Pulmonary artery endothelial cell (primary cell): ENCODE results near the gene ASRGL1. TPM values are rescaled to one million over a fixed set of nuclear protein-coding genes. Genes with fewer than 3 reads are reported as not detected.
A peak's percentile ranks its signal among the peaks of the same experiment; 100 is the strongest.
"Not testable (repeated sequence)": the region's sequence is repeated elsewhere in the genome, so short reads cannot be mapped to it uniquely, and the experiment has no call there.

Experiments
- DNase-seq: peaks from one replicate; pipeline ENCODE4 v3.0.0-alpha.2; 2011; ENCODE audit warnings: low read depth, low spot score
- total RNA-seq: library from RNA; depleted of rRNA; stranded (reverse); fragments of >200 nt; gene quantifications from 2 replicates; pipeline ENCODE4 v1.2.3, GENCODE V29; 2014

Gene ASRGL1
- total RNA-seq, 1 donor from 2014 or later: 62.6 TPM

DNA sequence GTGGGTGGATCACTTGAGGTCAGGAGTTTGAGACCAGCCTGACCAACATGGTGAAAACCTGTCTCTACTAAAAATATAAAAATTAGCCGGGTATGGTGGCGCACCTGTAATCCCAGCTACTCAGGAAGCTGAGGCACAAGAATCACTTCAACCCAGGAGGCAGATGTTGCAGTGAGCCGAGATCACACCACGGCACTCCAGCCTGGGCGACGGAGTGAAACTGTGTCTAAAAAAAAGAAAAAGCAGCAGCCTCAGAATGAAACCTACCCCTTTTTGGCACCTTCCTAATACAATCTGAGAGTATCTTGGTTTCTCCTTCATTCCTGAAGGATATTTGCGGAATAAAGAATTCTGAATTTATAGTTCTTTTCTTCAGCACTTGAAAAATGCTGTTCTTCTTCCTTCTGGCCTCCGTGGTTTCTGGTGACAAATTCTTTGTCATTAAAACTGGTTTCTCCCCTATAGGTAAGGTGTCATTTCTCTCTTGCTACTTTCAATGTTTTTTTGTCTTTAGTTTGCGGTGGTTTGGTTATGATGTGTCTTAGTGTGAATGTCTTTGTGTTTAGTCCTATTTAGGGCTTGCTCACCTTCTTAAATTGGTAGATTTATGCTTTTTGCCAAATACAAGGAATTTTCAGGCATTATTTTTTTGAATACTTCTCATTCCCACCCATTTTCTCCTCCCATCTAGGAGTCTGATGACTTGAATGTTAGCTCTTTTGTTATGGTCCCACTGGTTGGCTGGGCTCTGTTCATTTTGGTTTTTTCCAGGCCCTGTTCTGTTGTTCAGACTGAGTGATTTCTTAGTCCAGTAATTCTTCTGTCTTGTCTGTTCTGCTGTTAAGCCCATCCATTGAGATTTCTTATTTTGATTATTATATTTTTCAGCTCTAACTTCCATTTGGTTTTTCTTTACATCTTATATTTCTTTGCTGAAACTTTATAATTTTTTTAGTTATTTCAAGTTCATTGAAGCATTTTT, 15.4 kb downstream of the ASRGL1 start:
- DNase-seq: no peak

DNA sequence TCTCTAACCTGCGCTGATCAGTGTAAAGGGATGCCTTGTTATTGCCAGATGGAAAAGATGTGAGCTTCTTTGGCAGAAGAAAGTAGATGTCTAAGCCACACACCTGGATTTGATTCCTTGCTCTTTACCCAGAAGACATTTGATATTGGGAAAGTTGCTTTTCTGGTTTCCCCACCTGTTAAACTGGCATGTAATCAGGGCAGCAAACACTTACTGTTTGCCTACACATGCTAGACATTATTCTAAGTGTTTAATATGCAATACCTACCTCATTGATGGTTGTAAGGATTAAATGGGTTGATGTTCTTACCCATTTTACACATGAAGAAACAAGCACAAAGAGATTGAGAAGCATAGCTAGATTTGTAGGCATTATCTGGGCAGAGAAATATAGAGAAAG, 16.6 kb downstream of the ASRGL1 start:
- no peak for DNase-seq

DNA sequence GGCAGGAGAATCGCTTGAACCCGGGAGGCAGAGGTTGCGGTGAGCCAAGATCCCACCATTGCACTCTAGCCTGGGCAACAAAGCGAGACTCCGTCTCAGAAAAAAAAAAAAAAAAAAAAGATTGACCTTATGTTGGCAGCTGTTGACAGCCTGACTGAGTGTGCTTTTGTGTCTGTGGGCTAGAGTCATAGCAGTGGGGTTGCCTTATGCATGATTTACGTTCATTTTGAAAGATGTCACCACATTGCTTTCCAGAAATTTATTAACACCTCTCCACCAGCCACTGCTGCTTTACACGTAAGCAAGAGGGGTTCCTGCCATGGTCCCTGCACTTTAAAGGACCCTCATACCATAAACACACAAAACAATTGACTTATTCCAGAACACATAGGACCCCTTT, 21.0 kb downstream of the ASRGL1 start:
- DNase-seq: no peak

DNA sequence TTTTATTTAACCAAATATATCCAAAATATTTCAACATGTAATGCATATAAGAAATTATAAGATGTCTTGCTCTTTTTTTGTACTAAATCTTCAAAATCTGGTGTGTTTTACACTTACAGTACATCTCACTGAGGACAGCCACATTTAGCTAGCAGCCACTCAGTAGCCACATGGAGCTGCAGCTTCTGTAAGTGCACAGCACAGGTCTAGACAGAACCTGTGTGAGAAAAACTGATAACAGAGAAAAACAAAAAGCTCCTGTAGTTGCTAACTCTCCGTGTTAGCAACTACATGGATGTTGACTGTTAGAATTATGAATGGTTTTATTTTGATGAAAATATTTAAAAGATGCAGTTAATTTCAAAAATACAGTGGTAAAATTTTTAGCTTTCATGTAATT, 22.2 kb downstream of the ASRGL1 start:
- DNase-seq: no peak

DNA sequence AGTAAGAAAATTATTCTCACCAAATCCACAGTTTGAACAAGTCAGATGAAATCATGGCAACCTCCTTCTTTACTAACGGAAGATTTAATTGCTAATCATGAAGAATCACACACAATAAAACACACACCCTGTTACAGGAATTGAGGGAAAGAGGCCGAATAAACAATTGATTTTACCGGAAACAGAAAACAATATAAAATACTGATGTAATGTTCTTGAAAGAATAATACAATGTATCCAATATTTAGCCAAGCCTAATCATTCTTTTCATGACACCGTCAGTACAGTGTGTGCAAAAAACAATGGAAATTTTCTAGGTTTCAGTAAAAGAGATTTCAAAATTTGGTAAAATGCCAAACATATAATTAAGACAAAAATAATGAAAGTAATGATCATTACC, 23.4 kb downstream of the ASRGL1 start:
- peak; percentile 40 for DNase-seq

DNA sequence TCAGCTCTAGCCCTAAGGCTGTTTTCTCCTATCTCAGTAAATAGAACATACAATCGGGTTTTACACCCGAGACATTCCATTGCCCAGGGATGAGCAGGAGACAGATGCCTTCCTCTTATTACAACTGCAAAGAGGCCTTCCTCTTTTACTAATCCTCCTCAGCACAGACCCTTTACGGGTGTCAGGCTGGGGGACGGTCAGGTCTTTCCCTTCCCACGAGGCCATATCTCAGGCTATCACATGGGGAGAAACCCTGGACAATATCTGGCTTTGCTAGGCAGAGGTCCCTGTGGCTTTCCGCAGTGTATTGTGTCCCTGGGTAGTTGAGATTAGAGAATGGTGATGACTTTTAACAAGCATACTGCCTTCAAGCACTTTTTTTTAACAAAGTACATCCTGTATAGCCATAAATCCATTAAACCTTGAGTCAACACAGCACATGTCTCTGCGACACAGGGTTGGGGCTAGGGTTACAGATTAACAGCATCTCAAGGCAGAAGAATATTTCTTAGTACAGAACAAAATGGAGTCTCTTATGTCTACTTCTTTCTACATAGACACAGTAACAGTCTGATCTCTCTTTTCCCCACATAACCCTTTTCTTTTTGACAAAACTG, 31.7 kb downstream of the ASRGL1 start:
- not testable (repeated sequence) for DNase-seq

DNA sequence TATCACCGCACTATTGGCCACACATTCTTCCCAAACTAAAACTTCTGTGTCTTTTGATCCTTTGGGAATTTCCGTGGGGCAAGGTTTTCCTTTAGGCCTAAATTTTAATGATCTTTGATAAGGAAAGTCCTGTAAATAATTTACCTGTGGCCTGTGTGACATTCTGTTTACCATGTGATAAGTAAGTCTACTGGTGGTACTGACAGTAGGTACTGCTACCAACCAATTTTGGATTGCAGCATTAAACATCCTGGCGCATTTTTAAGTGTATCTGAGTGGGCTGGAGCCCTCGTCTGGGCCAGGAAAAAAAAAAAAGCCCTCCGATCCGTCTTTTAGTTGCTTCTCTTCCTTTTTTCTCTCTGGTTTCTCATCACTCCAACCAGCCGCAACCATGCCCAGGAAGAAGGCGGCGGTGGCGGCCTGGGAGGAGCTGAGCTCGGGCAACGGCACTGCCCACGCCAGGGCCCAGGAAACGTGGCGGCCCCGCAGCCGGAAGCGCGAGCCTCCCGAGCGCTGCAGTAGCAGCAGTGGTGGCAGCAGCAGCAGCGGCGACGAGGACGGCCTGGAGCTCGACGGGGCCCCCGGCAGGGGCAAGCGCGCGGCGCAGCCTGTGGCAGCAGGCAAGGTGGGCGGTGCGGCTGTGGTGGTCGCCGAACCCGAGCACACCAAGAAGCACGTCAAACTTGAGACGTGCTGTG, 33.6 kb downstream of the ASRGL1 start:
- DNase-seq: no peak

DNA sequence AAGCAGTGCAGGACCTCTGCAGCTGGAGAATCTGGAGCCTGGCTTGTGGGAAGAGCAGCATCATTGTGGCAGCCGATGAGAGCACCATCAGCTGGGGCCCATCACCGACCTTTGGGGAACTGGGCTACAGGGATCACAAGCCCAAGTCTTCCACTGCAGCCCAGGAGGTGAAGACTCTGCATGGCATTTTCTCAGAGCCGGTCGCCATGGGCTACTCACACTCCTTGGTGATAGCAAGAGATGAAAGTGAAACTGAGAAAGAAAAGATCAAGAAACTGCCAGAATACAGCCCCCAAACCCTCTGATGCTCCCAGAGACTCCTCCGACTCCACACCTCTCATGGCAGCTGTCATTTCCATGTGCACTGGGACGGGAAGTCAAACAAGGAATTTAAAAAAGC, 35.6 kb downstream of the ASRGL1 start:
- no peak for DNase-seq

DNA sequence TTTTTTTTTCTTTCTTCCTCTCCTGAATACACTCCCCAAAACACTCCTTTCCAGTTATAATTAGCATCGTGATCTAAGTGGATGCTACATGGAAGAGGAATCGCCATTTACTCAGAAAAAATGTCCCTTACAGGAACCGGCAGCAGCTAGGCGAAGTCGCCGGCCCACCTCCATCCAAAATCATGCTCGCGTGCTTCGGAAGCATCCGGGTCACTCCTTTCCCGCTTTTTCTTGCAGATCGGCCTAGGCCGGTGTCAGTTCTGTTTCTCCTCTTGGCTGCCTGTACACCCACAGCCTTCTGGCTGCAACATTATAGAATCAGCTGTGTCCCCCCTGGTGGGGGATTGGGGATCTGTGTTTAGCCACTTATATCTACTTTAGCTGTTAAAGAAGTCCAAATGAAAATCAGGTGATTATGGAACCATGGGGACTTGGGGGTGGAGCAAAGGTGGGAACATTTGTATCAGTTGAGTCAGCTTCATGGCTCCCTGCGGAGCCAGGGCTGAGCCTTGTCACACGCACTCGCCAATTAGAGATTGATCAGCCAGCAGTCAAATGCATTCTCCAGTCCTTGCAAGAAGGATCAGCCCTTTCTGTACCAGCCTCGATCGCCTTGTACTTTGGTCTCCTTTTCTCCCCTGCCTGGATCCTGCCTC, 36.3 kb downstream of the ASRGL1 start:
- DNase-seq: no peak

DNA sequence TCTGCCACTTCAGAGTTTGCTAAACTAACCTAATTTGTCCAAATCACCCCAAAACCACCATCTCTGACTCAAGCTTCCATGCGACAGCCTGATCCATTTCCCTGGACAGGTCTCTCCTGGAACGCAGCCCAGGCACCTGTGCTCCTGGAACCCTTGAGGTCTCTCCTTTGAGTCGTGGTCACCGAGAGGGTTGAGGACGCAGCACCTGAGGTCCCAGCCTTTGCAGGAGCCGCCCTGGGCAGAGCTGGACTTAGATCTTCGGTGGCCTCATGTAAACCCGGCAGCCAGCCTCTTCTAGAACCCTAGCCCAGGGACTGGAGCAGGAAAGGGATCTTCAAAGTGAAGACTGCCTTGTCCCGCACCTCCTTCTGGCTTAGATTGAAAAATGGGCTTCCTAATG, 37.6 kb downstream of the ASRGL1 start:
- DNase-seq: no peak

DNA sequence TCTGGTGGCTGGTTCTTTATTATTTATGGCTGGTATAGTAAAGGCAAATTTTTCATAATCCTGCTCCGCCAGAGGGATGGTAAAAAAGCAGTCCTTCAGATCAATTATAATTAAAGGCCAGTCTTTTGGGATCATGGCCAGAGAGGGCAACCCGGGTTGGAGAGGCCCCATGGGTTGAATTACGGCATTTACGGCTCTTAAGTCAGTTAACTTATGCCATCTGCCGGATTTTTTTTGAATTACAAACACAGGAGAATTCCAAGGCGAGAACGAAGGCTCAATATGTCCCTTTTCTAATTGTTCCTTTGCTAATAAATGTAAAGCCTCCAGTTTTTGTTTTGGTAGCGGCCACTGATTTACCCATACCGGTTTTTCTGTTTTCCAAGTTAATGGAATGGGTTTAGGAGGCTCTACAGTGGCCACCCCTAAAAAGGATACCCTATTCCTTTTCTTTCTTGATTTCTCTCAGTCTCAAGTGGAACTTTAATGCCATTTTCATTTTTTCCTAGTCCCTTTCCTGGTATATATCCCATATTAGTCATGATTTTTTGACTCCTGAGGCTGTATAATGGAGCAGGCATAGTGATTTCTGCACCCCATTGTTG, 41.3 kb downstream of the ASRGL1 start:
- DNase-seq: not testable (repeated sequence)

DNA sequence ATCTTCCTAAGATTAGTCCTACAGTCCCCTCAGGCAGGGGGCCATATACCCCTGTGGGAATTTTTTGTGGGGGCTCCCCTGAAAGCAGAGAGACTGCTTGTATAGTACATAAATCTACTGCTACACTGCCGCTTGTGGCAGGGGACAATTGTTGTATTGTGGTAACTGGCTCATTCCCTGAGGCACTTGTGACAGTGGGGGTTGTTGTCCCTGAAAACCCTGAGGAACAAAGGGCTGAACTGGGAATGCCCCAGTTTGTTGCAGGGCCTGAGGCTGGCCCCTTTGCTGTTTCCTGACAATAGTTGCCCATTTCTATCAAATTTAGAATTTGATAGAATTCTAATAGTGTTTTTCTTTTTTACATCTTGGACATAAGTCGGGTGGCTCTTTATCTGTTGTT, 42.3 kb downstream of the ASRGL1 start:
- not testable (repeated sequence) for DNase-seq

DNA sequence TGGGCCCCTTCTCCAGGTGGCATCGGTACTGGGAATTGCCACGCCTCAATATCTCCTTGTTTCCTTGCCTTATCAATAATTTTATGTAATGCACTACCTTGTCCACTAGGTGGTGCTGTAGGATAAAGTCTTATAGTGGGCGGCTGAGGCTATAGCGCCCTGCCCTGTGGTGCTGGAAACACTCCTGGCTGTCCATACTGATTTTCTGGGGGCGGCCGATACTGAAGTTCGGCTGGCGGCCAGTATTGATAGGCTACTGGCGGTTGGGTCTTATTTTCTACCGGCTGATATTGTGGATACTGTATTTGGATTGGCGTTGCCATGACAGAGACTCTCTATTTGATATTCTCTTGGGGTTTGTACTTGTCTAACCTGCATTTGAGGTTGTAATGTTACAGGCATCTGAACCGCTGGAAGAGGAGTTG, 43.6 kb downstream of the ASRGL1 start:
- DNase-seq: not testable (repeated sequence)

DNA sequence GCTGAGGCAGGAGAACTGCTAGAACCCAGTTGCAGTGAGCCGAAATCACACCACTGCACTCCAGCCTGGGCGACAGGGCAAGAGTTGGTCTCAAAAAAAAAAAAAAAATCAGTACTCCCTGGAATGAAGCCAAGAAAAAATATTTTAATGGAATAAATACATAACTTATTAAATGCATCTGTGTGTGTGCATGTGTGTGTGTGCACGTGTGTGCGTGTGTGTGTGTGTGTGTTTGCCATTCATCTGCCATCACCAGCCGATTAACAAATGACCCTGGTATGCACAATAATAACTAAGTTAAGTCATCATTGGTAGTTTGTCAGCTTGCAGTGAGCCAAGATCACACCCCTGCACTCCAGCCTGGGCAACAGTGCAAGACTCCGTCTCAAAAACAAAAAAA, 46.6 kb downstream of the ASRGL1 start:
- DNase-seq: no peak

DNA sequence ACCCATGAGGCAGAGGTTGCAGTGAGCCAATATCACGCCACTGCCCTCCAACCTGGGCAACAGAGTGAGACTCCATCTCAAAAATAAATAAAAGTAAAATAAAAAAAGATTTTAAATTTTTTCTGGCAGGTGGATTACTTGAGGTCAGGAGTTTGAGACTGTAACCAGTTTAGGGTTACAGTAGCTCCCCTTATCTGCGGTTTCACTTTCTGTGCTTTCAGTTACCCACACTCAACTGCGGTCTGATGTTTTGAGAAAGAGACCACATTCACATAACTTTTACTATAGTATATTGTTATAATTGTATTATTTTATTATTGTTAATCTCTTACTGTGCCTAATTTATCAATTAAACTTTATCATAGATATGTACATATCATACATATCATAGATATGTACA, 48.8 kb downstream of the ASRGL1 start:
- not testable (repeated sequence) for DNase-seq

DNA sequence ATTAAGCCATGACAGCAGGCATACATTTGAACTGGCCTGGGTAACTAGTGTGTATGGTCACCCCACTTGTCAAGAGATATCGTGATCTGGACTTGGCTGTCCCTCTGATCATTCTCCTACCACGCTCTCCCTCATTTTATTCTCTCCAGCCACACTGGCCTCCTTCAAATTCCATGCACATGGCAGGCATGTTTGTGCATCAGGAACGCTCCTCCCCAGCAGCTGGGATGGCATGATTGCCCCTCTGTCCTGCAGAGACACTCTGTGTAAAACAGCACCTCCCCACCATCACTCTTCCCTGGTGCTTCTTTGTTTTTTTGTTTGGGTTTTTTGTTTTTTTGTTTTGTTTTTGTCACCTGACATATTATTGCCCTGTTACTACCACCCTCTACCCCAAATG, 50.1 kb downstream of the ASRGL1 start:
- DNase-seq: no peak

DNA sequence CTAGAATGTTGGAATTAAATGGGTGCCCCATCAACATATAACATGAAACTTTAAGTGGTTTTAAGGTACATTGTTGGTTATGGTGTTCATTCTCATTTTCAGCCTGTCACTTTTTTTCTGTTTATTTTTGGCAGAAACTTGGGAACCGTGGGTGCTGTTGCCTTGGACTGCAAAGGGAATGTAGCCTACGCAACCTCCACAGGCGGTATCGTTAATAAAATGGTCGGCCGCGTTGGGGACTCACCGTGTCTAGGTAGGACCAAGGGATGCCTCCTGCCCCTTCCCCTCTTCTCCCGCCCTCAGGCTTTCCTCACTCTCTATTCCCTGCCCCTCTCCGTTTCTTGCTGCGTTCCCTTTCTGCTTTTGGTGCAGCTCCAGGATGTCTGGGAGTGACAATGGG, 51.8 kb downstream of the ASRGL1 start:
- no peak for DNase-seq

DNA sequence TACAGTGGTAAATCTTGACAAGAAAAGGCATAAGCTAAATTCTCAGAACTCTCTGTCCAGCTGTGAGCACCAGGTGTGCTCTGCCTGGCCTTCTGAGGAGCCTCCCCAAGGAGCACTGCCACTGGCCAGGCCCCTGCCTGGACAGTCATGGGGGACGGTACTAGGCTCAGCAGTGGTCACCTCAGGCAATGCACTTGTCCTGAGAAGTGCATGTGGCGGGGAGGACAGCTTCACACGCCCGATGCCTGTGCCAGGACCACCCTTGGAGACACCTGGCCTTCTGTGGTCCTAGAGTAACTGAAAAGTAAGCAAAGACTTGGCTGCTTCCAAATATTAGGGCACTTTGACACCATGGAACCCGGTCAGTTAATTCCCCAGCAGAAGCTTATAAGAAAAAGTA, 53.0 kb downstream of the ASRGL1 start:
- no peak for DNase-seq

DNA sequence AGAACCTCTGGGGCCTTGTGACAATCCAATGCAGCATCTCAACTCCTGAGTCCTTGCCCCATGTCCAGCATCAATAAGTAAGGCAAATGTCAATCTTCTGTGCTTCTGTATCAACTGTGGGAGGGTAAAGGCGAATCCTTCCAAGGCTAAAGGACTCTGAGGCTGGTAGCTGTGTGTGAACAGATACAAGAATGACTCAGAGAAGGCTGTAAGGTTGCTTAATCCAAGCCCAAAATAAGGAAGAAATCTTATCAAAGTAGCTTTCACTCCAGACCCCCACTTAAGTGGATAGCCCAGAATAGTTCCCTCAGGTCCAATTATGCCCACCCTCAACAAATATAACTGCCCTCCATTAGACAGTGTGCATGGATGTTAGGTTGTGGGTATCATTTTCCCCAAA, 53.5 kb downstream of the ASRGL1 start:
- no peak for DNase-seq

DNA sequence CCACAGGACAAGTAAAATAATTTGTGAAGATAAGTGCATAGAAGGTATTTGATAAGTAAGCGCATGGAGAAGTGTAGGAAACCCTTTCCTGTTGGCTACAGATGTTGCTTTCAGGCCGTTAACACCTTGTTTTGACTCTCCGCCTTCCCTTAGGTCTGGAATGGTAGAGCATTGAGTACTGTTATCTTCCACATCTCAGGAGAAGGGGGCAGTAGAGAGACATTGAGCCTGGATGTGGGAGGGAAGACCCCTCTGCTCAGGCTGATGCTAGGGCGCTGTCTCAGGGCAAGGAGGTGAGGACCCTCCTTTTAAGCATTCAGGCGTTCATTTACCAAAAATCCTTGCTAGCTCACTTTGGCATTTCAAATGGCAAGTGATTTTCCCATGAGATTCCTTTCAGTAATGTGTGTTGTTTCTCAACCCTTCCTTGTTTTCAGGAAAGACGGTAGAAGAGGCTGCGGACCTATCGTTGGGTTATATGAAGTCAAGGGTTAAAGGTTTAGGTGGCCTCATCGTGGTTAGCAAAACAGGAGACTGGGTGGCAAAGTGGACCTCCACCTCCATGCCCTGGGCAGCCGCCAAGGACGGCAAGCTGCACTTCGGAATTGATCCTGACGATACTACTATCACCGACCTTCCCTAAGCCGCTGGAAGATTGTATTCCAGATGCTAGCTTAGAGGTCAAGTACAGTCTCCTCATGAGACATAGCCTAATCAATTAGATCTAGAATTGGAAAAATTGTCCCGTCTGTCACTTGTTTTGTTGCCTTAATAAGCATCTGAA, 54.6 kb downstream of the ASRGL1 start:
- no peak for DNase-seq
